Measurements from ENCODE around the gene HRH2.

DNA sequence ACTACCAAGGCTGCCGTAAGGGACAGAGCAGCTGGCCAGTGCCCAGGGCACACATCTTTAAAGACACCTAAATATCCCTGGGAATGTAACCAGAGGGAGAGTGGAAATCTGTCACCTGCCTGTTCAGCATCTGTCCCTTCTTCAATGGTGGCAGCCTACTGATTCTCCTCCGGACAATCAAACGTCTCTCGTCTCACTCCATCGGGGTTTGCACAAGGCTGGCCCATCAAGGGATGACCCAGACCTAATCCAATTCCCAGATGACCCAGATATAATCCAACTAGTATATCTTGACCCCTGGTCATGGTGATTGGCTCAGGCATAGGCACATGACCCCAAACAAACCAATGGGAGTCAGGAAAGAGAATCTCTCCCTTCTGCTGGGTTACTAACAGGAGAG is 93.5 kb downstream of the HRH2 start:
- TF ChIP-seq, protein P1, sequence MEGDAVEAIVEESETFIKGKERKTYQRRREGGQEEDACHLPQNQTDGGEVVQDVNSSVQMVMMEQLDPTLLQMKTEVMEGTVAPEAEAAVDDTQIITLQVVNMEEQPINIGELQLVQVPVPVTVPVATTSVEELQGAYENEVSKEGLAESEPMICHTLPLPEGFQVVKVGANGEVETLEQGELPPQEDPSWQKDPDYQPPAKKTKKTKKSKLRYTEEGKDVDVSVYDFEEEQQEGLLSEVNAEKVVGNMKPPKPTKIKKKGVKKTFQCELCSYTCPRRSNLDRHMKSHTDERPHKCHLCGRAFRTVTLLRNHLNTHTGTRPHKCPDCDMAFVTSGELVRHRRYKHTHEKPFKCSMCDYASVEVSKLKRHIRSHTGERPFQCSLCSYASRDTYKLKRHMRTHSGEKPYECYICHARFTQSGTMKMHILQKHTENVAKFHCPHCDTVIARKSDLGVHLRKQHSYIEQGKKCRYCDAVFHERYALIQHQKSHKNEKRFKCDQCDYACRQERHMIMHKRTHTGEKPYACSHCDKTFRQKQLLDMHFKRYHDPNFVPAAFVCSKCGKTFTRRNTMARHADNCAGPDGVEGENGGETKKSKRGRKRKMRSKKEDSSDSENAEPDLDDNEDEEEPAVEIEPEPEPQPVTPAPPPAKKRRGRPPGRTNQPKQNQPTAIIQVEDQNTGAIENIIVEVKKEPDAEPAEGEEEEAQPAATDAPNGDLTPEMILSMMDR (IDR thresholded peaks at IDR 0.05), result no peak
- no peak for TF ChIP-seq POLR2A (IDR thresholded peaks at IDR 0.05)
